Measurements from ENCODE around the gene TP53I11.

Gene TP53I11

GRCh38 chr11:44928144-44928543, 22.5 kb downstream of the TP53I11 start:
- no peak overlapping the region for H3K27ac Mint-ChIP-seq
- H3K36me3 Mint-ChIP-seq (ENCODE audit: low read depth): no peaks in the 10 kb centered on the region
- no peaks in the 10 kb centered on the region for H3K27me3 Mint-ChIP-seq

GRCh38 chr11:44927174-44927661, 23.5 kb downstream of the TP53I11 start:
- no peaks in the 10 kb centered on the region for H3K9me3 Mint-ChIP-seq
- no peak overlapping the region for H3K27ac Mint-ChIP-seq
- no peaks in the 10 kb centered on the region for H3K4me1 Mint-ChIP-seq (ENCODE audit: low read depth)
- H3K36me3 Mint-ChIP-seq (ENCODE audit: low read depth): no peaks in the 10 kb centered on the region
- H3K4me3 Mint-ChIP-seq: no peak overlapping the region
- no peaks in the 10 kb centered on the region for H3K27me3 Mint-ChIP-seq

More at GRCh38 chr11:44928144-44928543, 22.5 kb downstream of the TP53I11 start:
- Mint-ChIP-seq H3K4me3 (no peak overlapping the region), H3K9me3 (no peaks in the 10 kb centered on the region), H3K4me1 (ENCODE audit: low read depth) (no peaks in the 10 kb centered on the region)

- Mint-ChIP-seq H3K4me3 (no peak overlapping the region), H3K27ac (no peak overlapping the region), H3K36me3 (ENCODE audit: low read depth) (no peaks in the 10 kb centered on the region), H3K27me3 (no peaks in the 10 kb centered on the region), H3K4me1 (ENCODE audit: low read depth) (no peaks in the 10 kb centered on the region), H3K9me3 (no peaks in the 10 kb centered on the region)
These were observed 24.6 kb downstream of the TP53I11 start for GRCh38 chr11:44926036-44926435.

- H3K27ac Mint-ChIP-seq: no peak overlapping the region
- no peaks in the 10 kb centered on the region for H3K36me3 Mint-ChIP-seq (ENCODE audit: low read depth)
- H3K4me1 Mint-ChIP-seq (ENCODE audit: low read depth): no peaks in the 10 kb centered on the region
- H3K27me3 Mint-ChIP-seq: no peaks in the 10 kb centered on the region
- H3K4me3 Mint-ChIP-seq: no peak overlapping the region
- H3K9me3 Mint-ChIP-seq: no peaks in the 10 kb centered on the region
These were observed 26.9 kb downstream of the TP53I11 start for GRCh38 chr11:44923806-44924205.

GRCh38 chr11:44923115-44923514, 27.6 kb downstream of the TP53I11 start:
- Mint-ChIP-seq H3K9me3 (no peaks in the 10 kb centered on the region), H3K27ac (no peak overlapping the region), H3K27me3 (no peaks in the 10 kb centered on the region), H3K36me3 (ENCODE audit: low read depth) (no peaks in the 10 kb centered on the region), H3K4me3 (no peak overlapping the region), H3K4me1 (ENCODE audit: low read depth) (no peaks in the 10 kb centered on the region)

- Mint-ChIP-seq H3K9me3 (no peaks in the 10 kb centered on the region), H3K36me3 (ENCODE audit: low read depth) (no peaks in the 10 kb centered on the region), H3K4me1 (ENCODE audit: low read depth) (no peaks in the 10 kb centered on the region), H3K27ac (no peak overlapping the region), H3K27me3 (no peaks in the 10 kb centered on the region), H3K4me3 (no peak overlapping the region)
These were observed 30.2 kb downstream of the TP53I11 start for GRCh38 chr11:44920451-44920850.

GRCh38 chr11:44917741-44918140, 32.9 kb downstream of the TP53I11 start:
- no peaks in the 10 kb centered on the region for H3K4me1 Mint-ChIP-seq (ENCODE audit: low read depth)

GRCh38 chr11:44916801-44917385, 33.8 kb downstream of the TP53I11 start:
- no peaks in the 10 kb centered on the region for H3K36me3 Mint-ChIP-seq (ENCODE audit: low read depth)
- no peak overlapping the region for H3K27ac Mint-ChIP-seq
- no peak overlapping the region for H3K4me3 Mint-ChIP-seq

More at GRCh38 chr11:44917741-44918140, 32.9 kb downstream of the TP53I11 start:
- Mint-ChIP-seq H3K27me3 (no peaks in the 10 kb centered on the region), H3K9me3 (no peaks in the 10 kb centered on the region), H3K36me3 (ENCODE audit: low read depth) (no peaks in the 10 kb centered on the region), H3K4me3 (no peak overlapping the region), H3K27ac (no peak overlapping the region)

GRCh38 chr11:44916331-44916730, 34.4 kb downstream of the TP53I11 start:
- H3K9me3 Mint-ChIP-seq: no peaks in the 10 kb centered on the region
- no peak overlapping the region for H3K27ac Mint-ChIP-seq
- no peaks in the 10 kb centered on the region for H3K4me1 Mint-ChIP-seq (ENCODE audit: low read depth)
- no peak overlapping the region for H3K4me3 Mint-ChIP-seq
- no peaks in the 10 kb centered on the region for H3K27me3 Mint-ChIP-seq
- no peaks in the 10 kb centered on the region for H3K36me3 Mint-ChIP-seq (ENCODE audit: low read depth)

More at GRCh38 chr11:44916801-44917385, 33.8 kb downstream of the TP53I11 start:
- Mint-ChIP-seq H3K9me3 (no peaks in the 10 kb centered on the region), H3K4me1 (ENCODE audit: low read depth) (no peaks in the 10 kb centered on the region), H3K27me3 (no peaks in the 10 kb centered on the region)

GRCh38 chr11:44915621-44916020, 35.1 kb downstream of the TP53I11 start:
- Mint-ChIP-seq H3K4me3 (no peak overlapping the region), H3K27ac (no peak overlapping the region)

GRCh38 chr11:44915004-44915403, 35.7 kb downstream of the TP53I11 start:
- Mint-ChIP-seq H3K4me1 (ENCODE audit: low read depth) (no peaks in the 10 kb centered on the region), H3K36me3 (ENCODE audit: low read depth) (no peaks in the 10 kb centered on the region), H3K27ac (no peak overlapping the region), H3K9me3 (no peaks in the 10 kb centered on the region), H3K4me3 (no peak overlapping the region), H3K27me3 (no peaks in the 10 kb centered on the region)

More at GRCh38 chr11:44915621-44916020, 35.1 kb downstream of the TP53I11 start:
- H3K36me3 Mint-ChIP-seq (ENCODE audit: low read depth): no peaks in the 10 kb centered on the region
- no peaks in the 10 kb centered on the region for H3K4me1 Mint-ChIP-seq (ENCODE audit: low read depth)
- H3K27me3 Mint-ChIP-seq: no peaks in the 10 kb centered on the region
- no peaks in the 10 kb centered on the region for H3K9me3 Mint-ChIP-seq

GRCh38 chr11:44914105-44914504, 36.6 kb downstream of the TP53I11 start:
- no peak overlapping the region for H3K27ac Mint-ChIP-seq
- no peaks in the 10 kb centered on the region for H3K36me3 Mint-ChIP-seq (ENCODE audit: low read depth)
- H3K27me3 Mint-ChIP-seq: no peaks in the 10 kb centered on the region
- no peak overlapping the region for H3K4me3 Mint-ChIP-seq
- H3K9me3 Mint-ChIP-seq: no peaks in the 10 kb centered on the region
- H3K4me1 Mint-ChIP-seq (ENCODE audit: low read depth): no peaks in the 10 kb centered on the region

- Mint-ChIP-seq H3K9me3 (no peaks in the 10 kb centered on the region), H3K36me3 (ENCODE audit: low read depth) (no peaks in the 10 kb centered on the region), H3K27me3 (no peaks in the 10 kb centered on the region), H3K4me1 (ENCODE audit: low read depth) (no peaks in the 10 kb centered on the region), H3K27ac (no peak overlapping the region), H3K4me3 (no peak overlapping the region)
These were observed 37.2 kb downstream of the TP53I11 start for GRCh38 chr11:44913502-44913901.

GRCh38 chr11:44912270-44912987, 38.3 kb downstream of the TP53I11 start:
- H3K4me3 Mint-ChIP-seq: no peak overlapping the region

GRCh38 chr11:44911029-44911814, 39.5 kb downstream of the TP53I11 start:
- Mint-ChIP-seq H3K27ac (no peak overlapping the region), H3K36me3 (ENCODE audit: low read depth) (no peaks in the 10 kb centered on the region), H3K4me1 (ENCODE audit: low read depth) (no peaks in the 10 kb centered on the region), H3K4me3 (no peak overlapping the region), H3K9me3 (no peaks in the 10 kb centered on the region), H3K27me3 (no peaks in the 10 kb centered on the region)

More at GRCh38 chr11:44912270-44912987, 38.3 kb downstream of the TP53I11 start:
- Mint-ChIP-seq H3K4me1 (ENCODE audit: low read depth) (no peaks in the 10 kb centered on the region), H3K27me3 (no peaks in the 10 kb centered on the region), H3K27ac (no peak overlapping the region), H3K9me3 (no peaks in the 10 kb centered on the region), H3K36me3 (ENCODE audit: low read depth) (no peaks in the 10 kb centered on the region)
